ENCODE data around the gene PLOD3. TPM values are rescaled to one million over a fixed set of nuclear protein-coding genes. Genes with fewer than 3 reads are reported as not detected.

PLOD3 gene
- total and polyA plus RNA-seq, 2 donors (not counting 1 experiment from before 2014, with no cell fraction given): 40.1 to 47.5 TPM

GRCh38 chr7:101186844-101187428 lies 30.4 kb downstream of the PLOD3 start:
- Histone ChIP-seq H3K4me3 (ENCODE audit: control extremely low read depth in 1 of 5, extremely low read depth in 1 of 5, insufficient read depth in 1 of 5, low read depth in 2 of 5, low read length in 4 of 5) (no peak overlapping the region), H3K9me3 (ENCODE audit: control extremely low read depth in 1 of 3, control insufficient read depth in 2 of 3, insufficient read depth in 1 of 3, low read length in 2 of 3) (no peaks in the 10 kb centered on the region), H3K79me2 (ENCODE audit: control insufficient read depth, insufficient read depth, low read length) (no peaks in the 10 kb centered on the region), H3K4me1 (ENCODE audit: control insufficient read depth in 2 of 2, insufficient read depth in 2 of 2, low read length in 2 of 2) (no peaks in the 10 kb centered on the region), H3K9ac (ENCODE audit: low read length) (no peak overlapping the region), H3K36me3 (replicated peaks in 1 of 2; ENCODE audit: control extremely low read depth in 1 of 2, control insufficient read depth in 1 of 2, extremely low read depth in 1 of 2, insufficient read depth in 2 of 2, low read length in 1 of 2) (no peaks in the 10 kb centered on the region), H3K27ac (ENCODE audit: low read length in 2 of 2) (no peak overlapping the region), H3K27me3 (replicated peaks in 1 of 4; ENCODE audit: control extremely low read depth in 1 of 4, control insufficient read depth in 3 of 4, insufficient read depth in 4 of 4, low read length in 3 of 4) (peaks cover 0 to 16% (median 5%) of the 10 kb centered on the region in 4 experiments), H4K20me1 (ENCODE audit: control insufficient read depth, insufficient read depth, low read length, poor library complexity, severe bottlenecking) (no peaks in the 10 kb centered on the region), H2AFZ (ENCODE audit: insufficient read depth, low read depth, low read length, poor library complexity, severe bottlenecking) (no peak overlapping the region), H3K4me2 (replicated peaks; ENCODE audit: low read depth, low read length, poor library complexity, severe bottlenecking) (no peak overlapping the region)
- POLR2A ChIA-PET: interaction anchor here (0.7 to 1.5 kb wide), 2 partner anchors 12 to 58 kb away, joined by 6 to 7 read pairs; partner anchors contain the start of gene FIS1
- Mint-ChIP-seq H3K9me3 (ENCODE audit: insufficient read depth) (no peaks in the 10 kb centered on the region), H3K4me3 (no peak overlapping the region), H3K4me1 (peaks cover 4% of the 10 kb centered on the region), H3K27ac (no peak overlapping the region), H3K27me3 (peaks cover 26% of the 10 kb centered on the region)
- 64% methylated on average over 2 of the region's 4 CpGs for WGBS (ENCODE audit: insufficient coverage)
- ATAC-seq (ENCODE audit: low read depth) (no peak), DNase-seq (no peak)
- intact Hi-C loops (cut with micrococcal nuclease): no loop called here
- TF ChIP-seq CTCF (IDR thresholded peaks at IDR 0.05) (no peak), EZH2 (IDR thresholded peaks at IDR 0.05; ENCODE audit: borderline replicate concordance, insufficient read depth, low read depth, low read length, poor library complexity, severe bottlenecking) (no peak)
- CTCF ChIA-PET: interaction anchor here (0.9 to 1.7 kb wide), 3 partner anchors 30 to 57 kb away, joined by 3 to 5 read pairs (median 3); partner anchors contain the start of gene PLOD3

GRCh38 chr7:101186194-101186593 lies 31.2 kb downstream of the PLOD3 start:
- peaks cover 4% of the 10 kb centered on the region for H3K4me1 Mint-ChIP-seq
- Histone ChIP-seq H3K27me3 (replicated peaks in 1 of 4; ENCODE audit: control extremely low read depth in 1 of 4, control insufficient read depth in 3 of 4, insufficient read depth in 4 of 4, low read length in 3 of 4) (peaks cover 0 to 18% (median 6%) of the 10 kb centered on the region in 4 experiments), H3K4me2 (replicated peaks; ENCODE audit: low read depth, low read length, poor library complexity, severe bottlenecking) (no peak overlapping the region), H3K4me3 (ENCODE audit: control extremely low read depth in 1 of 5, extremely low read depth in 1 of 5, insufficient read depth in 1 of 5, low read depth in 2 of 5, low read length in 4 of 5) (no peak overlapping the region), H3K27ac (ENCODE audit: low read length in 2 of 2) (no peak overlapping the region), H3K9me3 (ENCODE audit: control extremely low read depth in 1 of 3, control insufficient read depth in 2 of 3, insufficient read depth in 1 of 3, low read length in 2 of 3) (no peaks in the 10 kb centered on the region), H3K4me1 (ENCODE audit: control insufficient read depth in 2 of 2, insufficient read depth in 2 of 2, low read length in 2 of 2) (no peaks in the 10 kb centered on the region), H3K9ac (ENCODE audit: low read length) (no peak overlapping the region), H3K36me3 (replicated peaks in 1 of 2; ENCODE audit: control extremely low read depth in 1 of 2, control insufficient read depth in 1 of 2, extremely low read depth in 1 of 2, insufficient read depth in 2 of 2, low read length in 1 of 2) (no peaks in the 10 kb centered on the region), H4K20me1 (ENCODE audit: control insufficient read depth, insufficient read depth, low read length, poor library complexity, severe bottlenecking) (no peaks in the 10 kb centered on the region), H3K79me2 (ENCODE audit: control insufficient read depth, insufficient read depth, low read length) (no peaks in the 10 kb centered on the region), H2AFZ (ENCODE audit: insufficient read depth, low read depth, low read length, poor library complexity, severe bottlenecking) (no peak overlapping the region)
- POLR2A ChIA-PET: interaction anchor here (1.5 kb wide), 1 partner anchor 12 kb away, joined by 6 read pairs; no protein-coding TSS in a partner anchor
- intact Hi-C loops (cut with micrococcal nuclease): no loop called here
- CTCF ChIA-PET: interaction anchor here (1.7 kb wide), 1 partner anchor 58 kb away, joined by 5 read pairs; no protein-coding TSS in a partner anchor
- no peak overlapping the region for H3K4me3 Mint-ChIP-seq
- peaks cover 28% of the 10 kb centered on the region for H3K27me3 Mint-ChIP-seq
- DNase-seq: no peak
- H3K9me3 Mint-ChIP-seq (ENCODE audit: insufficient read depth): no peaks in the 10 kb centered on the region
- no peak for ATAC-seq (ENCODE audit: low read depth)
- WGBS (ENCODE audit: insufficient coverage): 82% methylated on average over 5 of the region's 6 CpGs
- H3K27ac Mint-ChIP-seq: no peak overlapping the region
- no peak for TF ChIP-seq EZH2 (IDR thresholded peaks at IDR 0.05; ENCODE audit: borderline replicate concordance, insufficient read depth, low read depth, low read length, poor library complexity, severe bottlenecking)
- no peak for TF ChIP-seq CTCF (IDR thresholded peaks at IDR 0.05)

Measured in B cell (primary cell).